HEK293T (cell line): Measurements from ENCODE around the gene HSD3B2.

Source experiments
- CTCF ChIA-PET: fragments of 350-600 bp; formaldehyde crosslinking; extraction: SDS; loops from one replicate; lab custom pipeline; 2021; ENCODE audit warnings: antibody characterized with exemption, inconsistent platforms; lab: Yijun Ruan, JAX
- POLR2A ChIA-PET: fragments of 350-600 bp; formaldehyde crosslinking; extraction: SDS; loops from one replicate; lab custom pipeline; 2020; ENCODE audit warnings: antibody characterized with exemption, inconsistent platforms; lab: Yijun Ruan, JAX
- DNase-seq: peaks from one replicate; pipeline ENCODE4 v3.0.0; 2012; ENCODE audit warnings: mixed read lengths; ENCODE audit errors: extremely low spot score
- ARNT ChIP-seq: fragments of 450-650 bp; IDR thresholded peaks from 2 replicates; pipeline ENCODE4 v1.6.1; 2017; ENCODE audit warnings: mild to moderate bottlenecking
- BHLHE40 ChIP-seq: fragments of 450-650 bp; IDR thresholded peaks from 2 replicates; pipeline ENCODE4 v1.6.1; 2016; ENCODE audit warnings: mild to moderate bottlenecking, moderate library complexity, borderline replicate concordance
- CTBP1 ChIP-seq: fragments of 450-650 bp; IDR thresholded peaks from 2 replicates; pipeline ENCODE4 v1.6.1; 2016; ENCODE audit warnings: borderline replicate concordance
- ELF4 ChIP-seq: fragments of 450-650 bp; IDR thresholded peaks from 2 replicates; pipeline ENCODE4 v1.6.1; 2017; ENCODE audit warnings: antibody characterized with exemption
- FOXA1 ChIP-seq: fragments of 450-650 bp; IDR thresholded peaks from 2 replicates; pipeline ENCODE4 v1.6.1; 2016; ENCODE audit warnings: mild to moderate bottlenecking
- FOXK2 ChIP-seq: fragments of 450-650 bp; IDR thresholded peaks from 2 replicates; pipeline ENCODE4 v1.6.1; 2016; ENCODE audit warnings: mild to moderate bottlenecking
- FOXM1 ChIP-seq: fragments of 450-650 bp; IDR thresholded peaks from 2 replicates; pipeline ENCODE4 v1.6.1; 2017; ENCODE audit warnings: mild to moderate bottlenecking, borderline replicate concordance
- HDGF ChIP-seq: fragments of 450-650 bp; IDR thresholded peaks from 2 replicates; pipeline ENCODE4 v1.6.1; 2017; ENCODE audit warnings: antibody characterized with exemption, borderline replicate concordance
- L3MBTL2 ChIP-seq: fragments of 450-650 bp; conservative IDR thresholded peaks from 2 replicates; pipeline ENCODE4 v1.6.1; 2016; ENCODE audit warnings: mild to moderate bottlenecking
- LEF1 ChIP-seq: fragments of 450-650 bp; IDR thresholded peaks from 2 replicates; pipeline ENCODE4 v1.6.1; 2017; ENCODE audit warnings: mild to moderate bottlenecking, borderline replicate concordance
- NFRKB ChIP-seq: fragments of 450-650 bp; IDR thresholded peaks from 2 replicates; pipeline ENCODE4 v1.6.1; 2016; ENCODE audit warnings: mild to moderate bottlenecking, moderate library complexity
- PKNOX1 ChIP-seq: fragments of 450-650 bp; IDR thresholded peaks from 2 replicates; pipeline ENCODE4 v1.6.1; 2016
- SP1 ChIP-seq: fragments of 450-650 bp; IDR thresholded peaks from 2 replicates; pipeline ENCODE4 v1.6.1; 2017
- SUZ12 ChIP-seq: fragments of 450-650 bp; IDR thresholded peaks from 2 replicates; pipeline ENCODE4 v1.6.1; 2016; ENCODE audit warnings: mild to moderate bottlenecking
- TARDBP ChIP-seq: fragments of 450-650 bp; IDR thresholded peaks from 2 replicates; pipeline ENCODE4 v1.6.1; 2016
- ZNF384 ChIP-seq: fragments of 450-650 bp; IDR thresholded peaks from 2 replicates; pipeline ENCODE4 v1.6.1; 2016

Gene HSD3B2

DNA sequence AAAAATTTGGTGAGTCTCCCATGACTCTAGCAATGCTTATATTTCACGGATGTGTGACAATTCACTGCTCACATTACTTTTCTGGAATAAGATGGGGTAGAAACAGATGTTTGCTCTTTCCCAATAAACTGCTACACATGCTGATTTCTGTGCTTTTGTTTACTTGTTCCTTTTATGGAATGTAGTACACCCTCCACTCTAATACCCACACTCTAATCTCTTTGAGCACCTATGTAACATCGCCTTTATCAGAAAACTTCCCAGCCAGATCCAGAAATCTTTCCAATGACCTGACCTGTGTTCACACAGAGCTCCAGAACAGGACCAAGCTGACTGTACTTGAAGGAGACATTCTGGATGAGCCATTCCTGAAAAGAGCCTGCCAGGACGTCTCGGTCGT lies 4.2 kb downstream of the HSD3B2 start:
- no peak for DNase-seq
- ChIA-PET POLR2A (no interaction called here), CTCF (no interaction called here)
- TF ChIP-seq CTBP1 (no peak), LEF1 (no peak), SP1 (no peak), ELF4 (no peak), NFRKB (no peak), FOXM1 (no peak), BHLHE40 (no peak), FOXK2 (no peak)

DNA sequence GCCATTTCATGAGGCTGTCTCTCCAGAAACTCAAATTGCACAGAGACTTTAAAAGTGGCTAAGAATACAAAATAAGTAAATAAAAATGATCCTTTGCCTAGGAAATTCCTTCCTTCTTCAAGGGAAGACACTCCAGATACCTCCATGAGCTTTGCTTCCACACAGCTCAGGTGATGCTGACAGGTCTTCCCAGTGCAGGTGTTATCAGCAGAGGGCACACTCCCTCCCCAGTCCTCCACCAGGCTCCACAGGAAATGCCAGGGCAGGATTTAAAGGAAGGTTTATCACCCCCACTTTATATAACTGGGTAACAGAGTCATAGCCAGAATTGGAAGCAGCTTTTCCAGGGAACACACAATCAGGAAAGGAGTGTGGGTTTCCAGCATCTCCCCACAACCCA lies 5.7 kb downstream of the HSD3B2 start:
- ChIA-PET CTCF (no interaction called here), POLR2A (no interaction called here)
- TF ChIP-seq LEF1, result no peak
- TF ChIP-seq HDGF, result no peak
- no peak for DNase-seq

DNA sequence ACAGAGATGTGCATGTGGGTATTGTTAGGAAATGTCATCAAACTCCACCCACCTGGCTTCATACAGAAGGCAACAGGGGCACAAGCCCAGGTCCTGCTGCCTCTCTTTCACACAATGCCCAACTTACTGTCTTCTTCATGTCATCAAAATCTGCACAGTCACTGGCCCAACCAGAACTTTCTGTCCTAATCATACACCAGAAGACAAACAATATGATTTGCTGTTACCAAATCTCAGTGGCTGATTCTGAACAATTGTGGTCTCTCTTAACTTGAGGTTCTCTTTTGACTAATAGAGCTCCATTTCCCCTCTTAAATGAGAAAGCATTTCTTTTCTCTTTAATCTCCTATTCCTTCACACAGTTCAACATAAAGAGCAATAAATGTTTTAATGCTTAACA lies 7.7 kb downstream of the HSD3B2 start:
- no peak for DNase-seq
- no peak for TF ChIP-seq FOXM1
- CTCF ChIA-PET, result no interaction called here
- POLR2A ChIA-PET, result no interaction called here

DNA sequence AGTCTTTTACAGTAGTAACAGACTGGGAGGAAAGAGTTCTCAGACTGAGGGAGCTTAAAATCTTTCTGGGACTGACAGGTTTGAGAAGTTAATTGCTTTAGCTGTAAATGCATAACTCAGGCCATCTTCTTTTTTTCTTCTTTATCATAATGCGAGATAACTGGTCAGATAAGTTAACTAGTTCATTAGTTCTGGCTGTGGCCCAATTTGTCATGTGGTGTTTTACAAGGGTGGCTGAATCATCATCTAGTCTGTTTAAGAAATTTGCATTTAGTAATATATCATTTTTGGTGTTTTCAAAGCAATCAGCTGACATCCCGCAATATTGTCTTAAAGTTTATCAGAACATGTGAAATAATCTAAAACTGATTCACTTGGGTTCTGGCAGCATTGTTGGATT lies 14.0 kb downstream of the HSD3B2 start:
- TF ChIP-seq ARNT (no peak), FOXA1 (no peak), L3MBTL2 (no peak), ELF4 (no peak)
- CTCF ChIA-PET, result no interaction called here
- POLR2A ChIA-PET, result no interaction called here
- DNase-seq, result no peak

DNA sequence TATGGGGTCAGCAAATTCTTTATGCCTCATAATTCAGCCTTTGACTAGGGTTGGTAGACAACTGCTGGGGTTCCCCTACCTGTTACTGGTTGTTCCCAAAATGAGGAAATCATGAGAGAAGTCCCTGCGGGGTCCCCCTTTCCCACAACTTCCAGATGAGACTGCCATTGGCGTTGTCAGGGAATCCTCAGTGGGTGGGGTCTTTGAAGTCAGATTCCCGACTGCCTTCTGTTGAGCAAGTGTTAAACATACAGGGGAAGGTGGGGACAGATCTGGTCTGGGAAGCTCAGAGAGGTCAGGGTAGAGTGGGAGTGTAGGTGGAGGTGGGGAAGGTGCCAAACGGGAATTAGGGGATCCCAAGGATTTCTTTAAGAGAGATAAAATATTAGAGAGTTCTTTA lies 14.7 kb downstream of the HSD3B2 start:
- CTCF ChIA-PET, result no interaction called here
- no peak for DNase-seq
- no peak for TF ChIP-seq ZNF384
- no peak for TF ChIP-seq FOXM1
- no peak for TF ChIP-seq HDGF
- TF ChIP-seq PKNOX1, result no peak
- TF ChIP-seq CTBP1, result no peak
- POLR2A ChIA-PET, result no interaction called here

DNA sequence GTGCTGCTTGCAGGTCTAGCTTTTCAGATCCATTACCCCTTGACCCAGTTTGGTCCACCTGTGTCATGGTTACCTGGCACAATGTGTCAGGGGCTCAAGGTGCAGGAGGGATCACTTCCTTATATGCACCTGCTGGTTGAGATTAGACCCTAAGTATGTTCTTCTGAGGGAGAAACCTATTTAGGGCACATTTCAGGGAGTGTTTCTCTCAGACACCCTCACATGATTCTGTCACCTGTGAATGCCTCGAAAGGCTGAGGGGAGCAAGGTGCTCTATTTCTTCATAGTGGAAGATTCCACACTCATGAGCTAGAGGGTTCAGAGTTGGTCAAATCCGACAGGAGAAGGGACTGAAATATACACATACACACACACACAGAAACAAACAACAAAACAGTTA lies 15.5 kb downstream of the HSD3B2 start:
- ChIA-PET POLR2A (no interaction called here), CTCF (no interaction called here)
- no peak for DNase-seq
- TF ChIP-seq FOXM1 (no peak), TARDBP (no peak), SP1 (no peak), ELF4 (no peak), FOXA1 (no peak), SUZ12 (no peak), ARNT (no peak), BHLHE40 (no peak), PKNOX1 (no peak), HDGF (no peak), FOXK2 (no peak), CTBP1 (no peak), L3MBTL2 (no peak), LEF1 (no peak), ZNF384 (no peak), NFRKB (no peak)

DNA sequence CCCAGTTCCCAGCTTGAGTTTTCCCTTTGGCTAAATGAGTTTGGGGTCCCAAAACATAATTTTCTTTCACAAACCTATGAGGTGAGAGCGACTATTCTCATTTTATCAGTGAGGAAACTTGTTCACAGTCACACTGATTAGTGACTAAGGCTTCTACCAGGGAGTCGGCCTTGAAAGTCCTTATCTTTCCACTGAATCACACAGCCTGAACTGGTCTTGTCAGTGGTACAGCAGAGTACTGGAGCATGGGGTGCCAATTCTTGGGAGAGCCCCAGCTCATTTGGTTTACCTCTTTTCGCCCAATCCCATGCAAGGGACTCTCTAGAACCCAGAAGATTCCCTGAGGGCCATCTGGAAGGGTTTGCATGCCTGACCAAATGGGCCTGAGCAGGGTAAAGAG lies 16.9 kb downstream of the HSD3B2 start:
- ChIA-PET POLR2A (no interaction called here), CTCF (interaction anchor here (0.6 kb wide), 1 partner anchor 31 kb away, joined by 3 read pairs; no protein-coding TSS in a partner anchor)
- TF ChIP-seq BHLHE40, result no peak
- no peak for TF ChIP-seq LEF1
- DNase-seq, result no peak

GRCh38 chr1:119435052-119435451 lies 20.1 kb downstream of the HSD3B2 start:
- TF ChIP-seq SP1 (no peak), TARDBP (no peak), FOXM1 (no peak), ARNT (no peak), LEF1 (no peak), ZNF384 (no peak), BHLHE40 (no peak), CTBP1 (no peak), FOXK2 (no peak), HDGF (no peak), FOXA1 (no peak), L3MBTL2 (no peak), NFRKB (no peak), ELF4 (no peak), PKNOX1 (no peak), SUZ12 (no peak)
- ChIA-PET CTCF (no interaction called here), POLR2A (no interaction called here)
- no peak for DNase-seq
